ES-I3 (cell line): ENCODE results near the gene MRI1.

ENCODE experiments used
- H3K36me3 ChIP-seq: 2 replicates; pipeline ENCODE4 v1.6.1; 2013; ENCODE audit warnings: mild to moderate bottlenecking, low read length, control low read depth, moderate library complexity; ENCODE audit not compliant: insufficient read depth
- H3K4me1 ChIP-seq: 2 replicates; pipeline ENCODE4 v1.6.1; 2013; ENCODE audit warnings: mild to moderate bottlenecking, control low read depth, low read length; ENCODE audit not compliant: insufficient read depth
- H3K9ac ChIP-seq: 2 replicates; pipeline ENCODE4 v1.6.1; 2013; ENCODE audit warnings: low read depth, mild to moderate bottlenecking, low read length, moderate library complexity
- H3K9me3 ChIP-seq: 2 replicates; pipeline ENCODE4 v1.6.1; 2013; ENCODE audit warnings: mild to moderate bottlenecking, low read length, moderate library complexity; ENCODE audit not compliant: control insufficient read depth, insufficient read depth

The MRI1 gene

GRCh38 chr19:13794757-13795589, 30.7 kb downstream of the MRI1 start, which contains the start of gene ZSWIM4:
ZSWIM4 (plus strand) TSS chr19:13795443; CDS start chr19:13795649, 206 bp downstream.
- H3K9me3 ChIP-seq: no peaks in the 10 kb centered on the region
- H3K4me1 ChIP-seq: peaks cover 5% of the 10 kb centered on the region; the same call in 1 of the 2 replicates
- peak within 1 kb of the TSS; percentile 87 for H3K9ac ChIP-seq
- no peaks in the 10 kb centered on the region for H3K36me3 ChIP-seq

GRCh38 chr19:13795595-13796300, 31.4 kb downstream of the MRI1 start:
- Histone ChIP-seq H3K9me3 (no peaks in the 10 kb centered on the region), H3K9ac (peak overlapping the region; percentile 87), H3K36me3 (no peaks in the 10 kb centered on the region), H3K4me1 (peaks cover 5% of the 10 kb centered on the region; the same call in 1 of the 2 replicates)

GRCh38 chr19:13796301-13797057, 32.2 kb downstream of the MRI1 start:
- H3K36me3 ChIP-seq: no peaks in the 10 kb centered on the region
- peak overlapping the region; percentile 87; the same call in 1 of the 2 replicates for H3K9ac ChIP-seq
- H3K4me1 ChIP-seq: peaks cover 5% of the 10 kb centered on the region; the same call in 1 of the 2 replicates
- H3K9me3 ChIP-seq: no peaks in the 10 kb centered on the region

- no peaks in the 10 kb centered on the region for H3K36me3 ChIP-seq
- no peaks in the 10 kb centered on the region for H3K9me3 ChIP-seq
- H3K4me1 ChIP-seq: peaks cover 5% of the 10 kb centered on the region; the same call in 1 of the 2 replicates
- H3K9ac ChIP-seq: no peak overlapping the region
Observed at GRCh38 chr19:13797058-13797440, 32.7 kb downstream of the MRI1 start.

- Histone ChIP-seq H3K9ac (no peak overlapping the region), H3K4me1 (peaks cover 5% of the 10 kb centered on the region; the same call in 1 of the 2 replicates), H3K9me3 (no peaks in the 10 kb centered on the region), H3K36me3 (no peaks in the 10 kb centered on the region)
Observed at GRCh38 chr19:13797870-13798269, 33.5 kb downstream of the MRI1 start.

GRCh38 chr19:13799669-13800068, 35.3 kb downstream of the MRI1 start:
- Histone ChIP-seq H3K36me3 (no peaks in the 10 kb centered on the region), H3K4me1 (peaks cover under 1% of the 10 kb centered on the region; the same call in 1 of the 2 replicates), H3K9ac (no peak overlapping the region), H3K9me3 (no peaks in the 10 kb centered on the region)

- no peaks in the 10 kb centered on the region for H3K9me3 ChIP-seq
- H3K9ac ChIP-seq: no peak overlapping the region
- peaks cover 4% of the 10 kb centered on the region; the same call in 1 of the 2 replicates for H3K36me3 ChIP-seq
- no peaks in the 10 kb centered on the region for H3K4me1 ChIP-seq
Observed at GRCh38 chr19:13803038-13803437, 38.7 kb downstream of the MRI1 start.

GRCh38 chr19:13804830-13805683, 40.7 kb downstream of the MRI1 start:
- H3K36me3 ChIP-seq: peaks cover 4% of the 10 kb centered on the region
- no peak overlapping the region for H3K9ac ChIP-seq
- H3K4me1 ChIP-seq: no peaks in the 10 kb centered on the region
- H3K9me3 ChIP-seq: no peaks in the 10 kb centered on the region

GRCh38 chr19:13806728-13807127, 42.4 kb downstream of the MRI1 start:
- Histone ChIP-seq H3K9me3 (no peaks in the 10 kb centered on the region), H3K4me1 (no peaks in the 10 kb centered on the region), H3K9ac (no peak overlapping the region), H3K36me3 (peaks cover 4% of the 10 kb centered on the region)

- H3K36me3 ChIP-seq: peaks cover 4% of the 10 kb centered on the region
Observed at GRCh38 chr19:13807421-13808021, 43.2 kb downstream of the MRI1 start.

GRCh38 chr19:13808856-13809255, 44.5 kb downstream of the MRI1 start:
- Histone ChIP-seq H3K9ac (no peak overlapping the region), H3K36me3 (peaks cover 4% of the 10 kb centered on the region), H3K4me1 (no peaks in the 10 kb centered on the region), H3K9me3 (no peaks in the 10 kb centered on the region)

More at GRCh38 chr19:13807421-13808021, 43.2 kb downstream of the MRI1 start:
- Histone ChIP-seq H3K9ac (no peak overlapping the region), H3K9me3 (no peaks in the 10 kb centered on the region), H3K4me1 (no peaks in the 10 kb centered on the region)

GRCh38 chr19:13812544-13812943, 48.2 kb downstream of the MRI1 start:
- H3K9ac ChIP-seq: no peak overlapping the region
- H3K9me3 ChIP-seq: no peaks in the 10 kb centered on the region
- peaks cover 4% of the 10 kb centered on the region for H3K36me3 ChIP-seq
- H3K4me1 ChIP-seq: no peaks in the 10 kb centered on the region

GRCh38 chr19:13813147-13813546, 48.8 kb downstream of the MRI1 start:
- H3K9ac ChIP-seq: no peak overlapping the region
- H3K36me3 ChIP-seq: no peaks in the 10 kb centered on the region; the same call in 1 of the 2 replicates
- no peaks in the 10 kb centered on the region for H3K9me3 ChIP-seq
- no peaks in the 10 kb centered on the region for H3K4me1 ChIP-seq
